ENCODE measurements around the gene PPIL3.
"Not testable (repeated sequence)": the region's sequence is repeated elsewhere in the genome, so short reads cannot be mapped to it uniquely, and the experiment has no call there.

Gene PPIL3

GRCh38 chr2:200888704-200889625 lies at the start of gene PPIL3, which contains the start of gene NIF3L1:
PPIL3 (minus strand) TSS chr2:200889077; CDS start chr2:200887615, 1,462 bp downstream.
NIF3L1 (plus strand) TSS chr2:200889371; CDS start chr2:200891944, 2,573 bp downstream.
- peak; percentile 90 for DNase-seq (ENCODE audit: low read depth)

- no peak for DNase-seq (ENCODE audit: low read depth)
Measured at GRCh38 chr2:200930947-200931626, 42.2 kb upstream of the PPIL3 start.

- no peak for DNase-seq (ENCODE audit: low read depth)
Measured at GRCh38 chr2:200929334-200930249, 40.7 kb upstream of the PPIL3 start.

- DNase-seq (ENCODE audit: low read depth) = no peak
Measured at GRCh38 chr2:200922439-200922838, 33.6 kb upstream of the PPIL3 start.

GRCh38 chr2:200913654-200914053 lies 24.8 kb upstream of the PPIL3 start:
- DNase-seq (ENCODE audit: low read depth) = no peak

GRCh38 chr2:200909958-200910357 lies 21.1 kb upstream of the PPIL3 start:
- no peak for DNase-seq (ENCODE audit: low read depth)

- DNase-seq (ENCODE audit: low read depth) = no peak
Measured at GRCh38 chr2:200905618-200906296, 16.9 kb upstream of the PPIL3 start.

GRCh38 chr2:200901459-200902072 lies 12.7 kb upstream of the PPIL3 start:
- peak; percentile 54 for DNase-seq (ENCODE audit: low read depth)

GRCh38 chr2:200899482-200899881 lies 10.6 kb upstream of the PPIL3 start:
- DNase-seq (ENCODE audit: low read depth) = no peak

- not testable (repeated sequence) for DNase-seq (ENCODE audit: low read depth)
Measured at GRCh38 chr2:200881715-200882249, 7.1 kb downstream of the PPIL3 start.

GRCh38 chr2:200878289-200878880 lies 10.5 kb downstream of the PPIL3 start:
- no peak for DNase-seq (ENCODE audit: low read depth)

- no peak for DNase-seq (ENCODE audit: low read depth)
Measured at GRCh38 chr2:200877443-200877842, 11.4 kb downstream of the PPIL3 start.

- no peak for DNase-seq (ENCODE audit: low read depth)
Measured at GRCh38 chr2:200873560-200873959, 15.3 kb downstream of the PPIL3 start.

GRCh38 chr2:200871151-200871550 lies 17.7 kb downstream of the PPIL3 start:
- no peak for DNase-seq (ENCODE audit: low read depth)

GRCh38 chr2:200869014-200869413 lies 19.9 kb downstream of the PPIL3 start:
- DNase-seq (ENCODE audit: low read depth) = no peak

GRCh38 chr2:200864176-200865034 lies 24.5 kb downstream of the PPIL3 start, which contains the start of gene CLK1:
CLK1 (minus strand) TSS chr2:200864658; CDS start chr2:200861862, 2,796 bp downstream.
- DNase-seq (ENCODE audit: low read depth) = peak; percentile 95

GRCh38 chr2:200863782-200864175 lies 25.1 kb downstream of the PPIL3 start:
- DNase-seq (ENCODE audit: low read depth) = no peak

- peak; percentile 20 for DNase-seq (ENCODE audit: low read depth)
Measured at GRCh38 chr2:200862532-200863000, 26.3 kb downstream of the PPIL3 start.

- no peak for DNase-seq (ENCODE audit: low read depth)
Measured at GRCh38 chr2:200861617-200862155, 27.2 kb downstream of the PPIL3 start.
